Neutrophil (primary cell): Measurements from ENCODE around the gene CXCR4.

Experiments
- H3K27ac ChIP-seq: fragments of 200-600 bp; sonication (generic); 2 replicates; pipeline ENCODE4 v1.5.1; 2016; ENCODE audit warnings: mild to moderate bottlenecking, moderate library complexity
- H3K27me3 ChIP-seq: fragments of 200-600 bp; sonication (generic); 2 replicates; pipeline ENCODE4 v1.6.0; 2016; ENCODE audit warnings: mild to moderate bottlenecking
- H3K36me3 ChIP-seq: fragments of 200-600 bp; sonication (generic); 2 replicates; pipeline ENCODE4 v1.5.1; 2017
- H3K4me1 ChIP-seq, 2 experiments: fragments of 200-600 bp in 1 of 2; sonication (generic) in 1 of 2; 1 replicate in 1 of 2; 2 replicates in 1 of 2; pipeline versions ENCODE4 v1.5.1 to v1.6.1; 2013 to 2016; ENCODE audit warnings: low read depth in 1 of 2, low read length in 1 of 2, mild to moderate bottlenecking in 1 of 2, moderate library complexity in 1 of 2; ENCODE audit not compliant: control insufficient read depth in 1 of 2, insufficient read depth in 1 of 2
- H3K4me3 ChIP-seq, 2 experiments: fragments of 200-600 bp in 1 of 2; sonication (generic) in 1 of 2; 1 replicate in 1 of 2; 2 replicates in 1 of 2; pipeline ENCODE4 v1.5.1; 2013 to 2016; ENCODE audit warnings: low read depth in 1 of 2, low read length in 1 of 2, mild to moderate bottlenecking in 1 of 2, moderate library complexity in 1 of 2
- H3K9me3 ChIP-seq: fragments of 200-600 bp; sonication (generic); 2 replicates; pipeline ENCODE4 v1.5.1; 2016
- TF ChIP-seq, protein P1 (sequence below): fragments of 200-600 bp; sonication (generic); IDR thresholded peaks from 2 replicates; pipeline ENCODE4 v1.5.1; 2016; ENCODE audit warnings: antibody characterized with exemption

CXCR4 gene

DNA sequence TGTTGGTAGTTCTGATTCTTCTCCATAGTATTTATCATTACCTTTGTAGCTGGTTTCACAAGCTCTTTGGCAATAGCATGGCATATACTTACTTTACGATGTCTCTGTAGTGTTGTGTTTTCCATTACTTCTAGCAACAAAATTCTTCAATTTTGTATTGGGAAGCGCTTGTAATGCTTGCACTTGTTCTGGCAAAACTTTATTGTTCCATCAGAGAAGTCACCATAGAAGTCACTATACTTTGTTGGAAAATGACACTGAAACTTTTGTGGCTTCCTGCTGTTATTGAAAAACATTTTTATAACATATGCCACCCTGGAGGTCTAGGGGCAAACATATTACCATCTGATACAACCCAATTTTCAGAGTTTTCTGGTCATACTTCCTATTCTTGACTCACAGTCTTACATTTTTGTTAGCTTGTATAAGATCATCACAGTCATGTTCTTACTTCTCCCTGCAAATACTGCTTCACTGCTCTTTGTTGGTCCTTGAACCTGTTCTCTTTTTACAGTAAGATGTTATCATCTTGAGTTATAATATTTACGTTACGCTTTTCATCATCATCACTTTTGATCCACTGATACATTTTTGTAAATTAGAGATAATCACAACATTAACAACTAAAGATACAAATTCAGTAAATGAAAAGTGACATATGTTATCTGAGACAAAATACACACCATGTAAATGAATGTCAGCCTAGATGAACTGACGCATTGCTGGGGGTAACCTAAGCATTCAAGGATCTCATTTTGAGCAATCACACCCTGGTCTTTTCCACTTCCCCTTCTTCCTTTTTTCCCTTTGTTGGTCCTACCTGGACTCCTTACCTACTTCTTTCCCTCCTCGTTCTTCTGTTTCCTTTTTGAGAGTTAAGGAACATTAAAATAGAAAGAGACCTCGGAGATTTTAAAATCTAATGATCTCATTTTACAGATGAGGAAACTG is 33.3 kb upstream of the CXCR4 start:
- Histone ChIP-seq H3K36me3 (no peaks in the 10 kb centered on the region), H3K9me3 (no peaks in the 10 kb centered on the region), H3K27me3 (no peaks in the 10 kb centered on the region), H3K4me1 (peaks cover 0 to 9% of the 10 kb centered on the region in 2 experiments), H3K4me3 (no peak overlapping the region), H3K27ac (peak overlapping the region; percentile 29)
- TF ChIP-seq, protein P1, sequence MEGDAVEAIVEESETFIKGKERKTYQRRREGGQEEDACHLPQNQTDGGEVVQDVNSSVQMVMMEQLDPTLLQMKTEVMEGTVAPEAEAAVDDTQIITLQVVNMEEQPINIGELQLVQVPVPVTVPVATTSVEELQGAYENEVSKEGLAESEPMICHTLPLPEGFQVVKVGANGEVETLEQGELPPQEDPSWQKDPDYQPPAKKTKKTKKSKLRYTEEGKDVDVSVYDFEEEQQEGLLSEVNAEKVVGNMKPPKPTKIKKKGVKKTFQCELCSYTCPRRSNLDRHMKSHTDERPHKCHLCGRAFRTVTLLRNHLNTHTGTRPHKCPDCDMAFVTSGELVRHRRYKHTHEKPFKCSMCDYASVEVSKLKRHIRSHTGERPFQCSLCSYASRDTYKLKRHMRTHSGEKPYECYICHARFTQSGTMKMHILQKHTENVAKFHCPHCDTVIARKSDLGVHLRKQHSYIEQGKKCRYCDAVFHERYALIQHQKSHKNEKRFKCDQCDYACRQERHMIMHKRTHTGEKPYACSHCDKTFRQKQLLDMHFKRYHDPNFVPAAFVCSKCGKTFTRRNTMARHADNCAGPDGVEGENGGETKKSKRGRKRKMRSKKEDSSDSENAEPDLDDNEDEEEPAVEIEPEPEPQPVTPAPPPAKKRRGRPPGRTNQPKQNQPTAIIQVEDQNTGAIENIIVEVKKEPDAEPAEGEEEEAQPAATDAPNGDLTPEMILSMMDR: no peak

DNA sequence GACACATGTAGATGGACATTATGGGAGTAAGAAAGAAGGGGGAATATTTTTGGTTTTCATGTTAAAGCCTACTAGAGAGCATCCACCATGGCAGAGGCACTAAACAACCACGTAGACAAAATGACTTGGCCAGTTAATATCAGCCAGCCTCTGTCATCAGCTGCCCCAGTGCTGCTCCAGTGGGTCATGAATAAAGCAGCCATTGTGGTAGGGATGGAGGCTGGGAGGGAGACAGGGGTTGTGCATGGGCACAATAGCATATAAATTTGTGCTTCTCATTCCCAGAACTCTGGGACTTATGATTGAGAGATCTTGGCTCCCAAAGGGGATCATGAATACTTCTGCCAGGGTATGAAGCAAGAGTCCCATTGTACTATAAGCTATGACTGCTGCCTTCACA is 31.1 kb upstream of the CXCR4 start:
- peaks cover 8 to 21% of the 10 kb centered on the region in 2 experiments for H3K4me1 ChIP-seq

DNA sequence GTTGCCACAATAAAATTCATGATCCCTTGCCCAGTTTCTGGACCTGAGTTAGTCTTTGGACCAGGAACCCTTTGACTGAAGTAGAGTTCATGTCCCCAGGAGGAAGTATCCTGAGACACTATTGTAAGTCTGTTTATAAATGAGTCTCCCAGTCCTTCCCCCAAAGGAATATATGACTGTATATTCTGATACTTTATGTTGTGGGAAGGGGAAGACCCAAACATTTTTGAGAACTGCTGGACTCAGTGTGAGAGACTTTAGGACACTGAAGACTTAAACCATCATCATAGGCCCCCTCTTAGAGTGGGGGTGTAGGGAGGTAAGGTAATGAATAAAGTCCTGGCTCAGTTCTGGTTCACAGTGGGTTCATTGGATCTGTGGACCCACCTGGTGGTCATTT is 28.6 kb upstream of the CXCR4 start:
- H3K27me3 ChIP-seq: no peaks in the 10 kb centered on the region
- TF ChIP-seq, protein P1: no peak
- H3K9me3 ChIP-seq: no peaks in the 10 kb centered on the region
- no peak overlapping the region for H3K4me3 ChIP-seq
- peaks cover 32 to 38% of the 10 kb centered on the region in 2 experiments for H3K4me1 ChIP-seq
- peak overlapping the region; percentile 80 for H3K27ac ChIP-seq
- no peaks in the 10 kb centered on the region for H3K36me3 ChIP-seq

More for the DNA sequence above, 31.1 kb upstream of the CXCR4 start:
- Histone ChIP-seq H3K4me3 (no peak overlapping the region), H3K9me3 (no peaks in the 10 kb centered on the region), H3K36me3 (no peaks in the 10 kb centered on the region), H3K27me3 (no peaks in the 10 kb centered on the region), H3K27ac (no peak overlapping the region)
- TF ChIP-seq, protein P1: no peak

DNA sequence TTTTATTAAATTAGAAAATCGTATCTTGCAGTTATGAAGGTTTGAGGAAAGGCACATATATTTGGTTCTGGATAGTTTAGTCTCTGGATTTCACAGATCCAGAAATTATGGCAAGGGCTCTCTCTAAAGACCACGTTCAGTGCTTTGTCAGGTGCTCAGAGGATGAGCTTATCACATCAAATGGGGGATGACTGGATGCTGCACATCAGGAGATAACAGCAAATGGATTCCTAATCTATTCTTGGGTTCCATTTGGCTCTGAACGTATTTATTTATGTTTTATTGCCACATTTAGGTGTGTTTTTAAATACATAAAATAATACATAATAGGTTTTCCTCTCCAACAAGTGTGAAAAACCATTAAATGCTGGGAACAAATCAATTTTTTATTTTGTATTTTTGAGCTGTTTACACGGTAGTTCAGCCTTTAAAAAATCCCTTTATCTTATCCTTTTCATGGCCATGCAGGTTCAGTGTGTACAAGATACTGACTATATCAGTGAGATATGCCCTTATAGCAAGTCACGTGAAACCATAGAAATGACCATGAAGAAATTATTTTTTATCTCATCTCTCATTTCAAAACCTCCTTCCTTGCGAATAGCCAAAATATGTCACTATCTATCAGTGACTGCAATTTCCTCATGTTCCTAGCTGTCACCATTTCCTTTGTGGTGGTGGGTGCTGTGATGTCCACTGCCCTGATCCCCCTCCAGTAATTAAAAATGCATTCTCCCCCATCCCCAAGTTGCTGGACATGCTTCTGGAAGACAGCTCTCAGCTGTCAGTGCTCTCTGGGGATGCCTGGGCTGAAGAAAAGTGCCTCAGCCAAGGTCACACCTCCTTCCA is 25.9 kb upstream of the CXCR4 start:
- H3K27ac ChIP-seq: peak overlapping the region; percentile 80
- H3K4me3 ChIP-seq: no peak overlapping the region
- H3K4me1 ChIP-seq: peaks cover 42 to 49% of the 10 kb centered on the region in 2 experiments
- no peaks in the 10 kb centered on the region for H3K27me3 ChIP-seq
- TF ChIP-seq, protein P1: no peak
- H3K36me3 ChIP-seq: no peaks in the 10 kb centered on the region
- H3K9me3 ChIP-seq: no peaks in the 10 kb centered on the region

DNA sequence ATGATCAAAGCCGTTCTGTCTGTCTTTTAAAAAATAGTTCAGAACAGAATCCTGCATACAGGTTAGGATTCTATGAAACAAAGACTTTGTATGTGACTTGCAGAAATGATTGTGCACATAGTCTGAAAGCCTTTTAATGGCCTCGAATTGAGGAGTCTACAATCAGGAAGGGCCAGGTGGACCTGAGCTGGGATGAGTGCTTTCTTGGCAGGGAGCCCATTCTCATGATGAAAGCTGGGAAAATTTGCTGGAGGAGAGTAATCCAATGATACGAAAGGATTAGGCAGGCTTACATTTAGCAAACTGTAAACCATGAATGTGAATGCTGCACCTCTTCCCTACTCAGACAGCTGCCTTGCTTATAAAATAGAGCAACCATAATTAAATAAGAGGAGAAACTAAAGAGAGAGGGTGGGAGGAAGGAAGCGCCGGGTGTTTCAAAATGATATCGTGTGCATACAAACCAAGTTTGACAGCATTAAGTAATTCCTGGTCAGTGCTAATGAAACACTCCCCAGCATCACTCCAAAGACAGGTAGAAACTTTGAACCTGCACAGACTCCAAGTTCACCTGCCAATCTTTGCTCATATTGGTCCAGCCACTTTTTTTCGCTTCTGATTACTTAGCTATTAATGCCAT is 23.7 kb upstream of the CXCR4 start:
- Histone ChIP-seq H3K4me3 (peak overlapping the region in 1 of 2 experiments; percentile 4), H3K4me1 (peaks cover 60 to 70% of the 10 kb centered on the region in 2 experiments), H3K27me3 (no peaks in the 10 kb centered on the region), H3K36me3 (no peaks in the 10 kb centered on the region), H3K27ac (peak overlapping the region; percentile 80), H3K9me3 (no peaks in the 10 kb centered on the region)
- TF ChIP-seq, protein P1: no peak
